Astrocyte of the hippocampus (primary cell): ENCODE results near the gene NTRK1.

Experiments
- DNase-seq: peaks from one replicate; pipeline ENCODE4 v3.0.0; 2011; ENCODE audit warnings: low read depth, low spot score

Gene NTRK1

GRCh38 chr1:156857532-156857931, 3.1 kb upstream of the NTRK1 start:
- no peak for DNase-seq

GRCh38 chr1:156858555-156858956, 2.1 kb upstream of the NTRK1 start:
- no peak for DNase-seq

- DNase-seq = no peak
Observed at GRCh38 chr1:156858959-156859522, 1.6 kb upstream of the NTRK1 start, which contains the start of gene INSRR. Gene INSRR (minus strand): TSS chr1:156859117. CDS start chr1:156858621, 496 bp downstream.

GRCh38 chr1:156859523-156860112, 1.0 kb upstream of the NTRK1 start:
- peak; percentile 50 for DNase-seq

GRCh38 chr1:156860113-156860627, 495 bp upstream of the NTRK1 start:
- peak; percentile 74 for DNase-seq

- no peak for DNase-seq
Observed at GRCh38 chr1:156862584-156862983, 1.9 kb downstream of the NTRK1 start.

GRCh38 chr1:156862997-156863599, 2.4 kb downstream of the NTRK1 start:
- DNase-seq = no peak

- no peak for DNase-seq
Observed at GRCh38 chr1:156863631-156864030, 3.0 kb downstream of the NTRK1 start.

- DNase-seq = no peak
Observed at GRCh38 chr1:156864796-156865195, 4.1 kb downstream of the NTRK1 start.

- no peak for DNase-seq
Observed at GRCh38 chr1:156865258-156865657, 4.6 kb downstream of the NTRK1 start.

GRCh38 chr1:156865865-156866248, 5.2 kb downstream of the NTRK1 start:
- no peak for DNase-seq

GRCh38 chr1:156866249-156866909, 5.7 kb downstream of the NTRK1 start:
- DNase-seq = no peak

GRCh38 chr1:156868341-156868740, 7.7 kb downstream of the NTRK1 start:
- no peak for DNase-seq

GRCh38 chr1:156869455-156869854, 8.8 kb downstream of the NTRK1 start:
- no peak for DNase-seq

- no peak for DNase-seq
Observed at GRCh38 chr1:156873659-156874058, 13.0 kb downstream of the NTRK1 start.

GRCh38 chr1:156874142-156874541, 13.5 kb downstream of the NTRK1 start:
- no peak for DNase-seq

- DNase-seq = no peak
Observed at GRCh38 chr1:156874572-156875340, 14.1 kb downstream of the NTRK1 start.

GRCh38 chr1:156875341-156875615, 14.6 kb downstream of the NTRK1 start:
- DNase-seq = no peak

GRCh38 chr1:156876281-156876680, 15.6 kb downstream of the NTRK1 start:
- DNase-seq = peak; percentile 33

GRCh38 chr1:156877433-156878170, 16.9 kb downstream of the NTRK1 start:
- no peak for DNase-seq

- no peak for DNase-seq
Observed at GRCh38 chr1:156879876-156880275, 19.2 kb downstream of the NTRK1 start.
